Erythroblast (primary cell): Measurements from ENCODE around the gene TAC4.

Source experiments
- GATA1 ChIP-seq: IDR thresholded peaks from 2 replicates; pipeline ENCODE4 v1.6.1; 2011; ENCODE audit warnings: low read depth, mild to moderate bottlenecking, control low read depth, low read length, moderate library complexity
- POLR2A ChIP-seq: IDR thresholded peaks from 2 replicates; pipeline ENCODE4 v1.6.1; 2011; ENCODE audit warnings: mild to moderate bottlenecking, low read length

- no peak for TF ChIP-seq POLR2A
- TF ChIP-seq GATA1, result no peak
Measured at GRCh38 chr17:49890852-49891251, 43.0 kb upstream of the TAC4 start.
